ENCODE data around the gene SORL1.

- TF ChIP-seq EZH2 (IDR thresholded peaks at IDR 0.05; ENCODE audit: borderline replicate concordance, low read length) (no peak), CTCF (conservative IDR thresholded peaks at IDR 0.05 in 1 of 2, IDR thresholded peaks at IDR 0.05 in 1 of 2; ENCODE audit: extremely low read depth in 1 of 2, insufficient read depth in 1 of 2, low read depth in 1 of 2, low read length in 2 of 2) (no peak)
These were observed 91.8 kb downstream of the SORL1 start for GRCh38 chr11:121543836-121544380.
